HCT116 (cell line): ENCODE measurements around the gene MTHFR. TPM values are rescaled to one million over a fixed set of nuclear protein-coding genes. Genes with fewer than 3 reads are reported as not detected.
A peak's percentile ranks its signal among the peaks of the same experiment; 100 is the strongest.

ENCODE experiments used
- ATAC-seq: fragments of 200-7000 bp; cut with Tn5 transposase; 2 replicates; pipeline ENCODE4 v1.9.1; 2020; ENCODE audit warnings: mild to moderate bottlenecking, moderate library complexity
- BruUV-seq: library from RNA; stranded (reverse); fragments of 400-500 nt; replicated peaks from 2 replicates; lab custom pipeline; 2021; lab: Mats Ljungman, UMichigan
- CTCF ChIA-PET: fragments of 300-600 bp; sonication (Branson Sonifier 250); formaldehyde crosslinking; loops from one replicate; lab custom pipeline; 2021; ENCODE audit warnings: antibody characterized with exemption; lab: Charles Lee
- POLR2A ChIA-PET: fragments of 300-600, 350-600 bp; sonication (Branson Sonifier 250); formaldehyde crosslinking; loops from one replicate; lab custom pipeline; 2021; ENCODE audit warnings: antibody characterized with exemption; lab: Charles Lee
- RAD21 ChIA-PET, 2 experiments: fragments of 300-600 bp; sonication (Branson Sonifier 250); formaldehyde crosslinking; loops; one replicate each; lab custom pipeline; 2023; ENCODE audit warnings: low total read pairs in 2 of 2; ENCODE audit not compliant: uncharacterized antibody in 2 of 2, unreplicated experiment in 2 of 2, low non-redundant PET in 1 of 2; lab: Charles Lee
- DNase-seq: peaks from one replicate; pipeline ENCODE4 v3.0.0-alpha.2; 2010; ENCODE audit warnings: low read depth, low spot score
- H2AFZ ChIP-seq: fragments of 200-600 bp; shearing (Covaris generic), sonication (generic); 2 replicates; pipeline ENCODE4 v1.6.1; 2017; ENCODE audit warnings: low read depth, mixed run types, mixed read lengths, antibody characterized with exemption, low read length; ENCODE audit not compliant: poor library complexity, severe bottlenecking
- H3K27ac ChIP-seq: 2 replicates; pipeline ENCODE4 v1.5.1; 2012; ENCODE audit warnings: low read depth, low read length
- H3K27me3 ChIP-seq: fragments of 200-600 bp; sonication (generic); 2 replicates; pipeline ENCODE4 v1.6.1; 2016; ENCODE audit warnings: mixed run types, low read length, mixed read lengths; ENCODE audit not compliant: insufficient read depth
- H3K36me3 ChIP-seq, 2 experiments: fragments of 200-500 bp in 1 of 2; fragments of 200-600 bp in 1 of 2; sonication (Bioruptor generic) in 1 of 2; sonication (generic) in 1 of 2; 2 replicates each; pipeline versions ENCODE4 v1.5.1 to v1.6.1; 2014 to 2016; ENCODE audit warnings: low read length in 2 of 2, inconsistent platforms in 1 of 2, mixed read lengths in 1 of 2, mixed run types in 1 of 2; ENCODE audit not compliant: insufficient read depth in 2 of 2, control insufficient read depth in 1 of 2
- H3K4me1 ChIP-seq, 2 experiments: fragments of 200-600 bp in 1 of 2; sonication (generic) in 1 of 2; 2 replicates each; pipeline versions ENCODE4 v1.5.1 to v1.6.1; 2012 to 2017; ENCODE audit warnings: low read length in 2 of 2, inconsistent platforms in 1 of 2, mild to moderate bottlenecking in 1 of 2, mixed read lengths in 1 of 2, mixed run types in 1 of 2, moderate library complexity in 1 of 2; ENCODE audit not compliant: insufficient read depth in 2 of 2, control insufficient read depth in 1 of 2
- H3K4me2 ChIP-seq: fragments of 200-600 bp; sonication (generic); 2 replicates; pipeline ENCODE4 v1.6.1; 2017; ENCODE audit warnings: mixed run types, low read length, mixed read lengths
- H3K4me3 ChIP-seq, 2 experiments: fragments of 200-600 bp in 1 of 2; sonication (generic) in 1 of 2; replicated peaks in 1 of 2; 2 replicates each; pipeline ENCODE4 v1.5.1; 2011 to 2016; ENCODE audit warnings: low read length in 2 of 2, control low read depth in 1 of 2, low read depth in 1 of 2, mild to moderate bottlenecking in 1 of 2, mixed read lengths in 1 of 2, mixed run types in 1 of 2
- H3K79me2 ChIP-seq: fragments of 200-600 bp; sonication (generic); 2 replicates; pipeline ENCODE4 v1.6.1; 2017; ENCODE audit warnings: mild to moderate bottlenecking, mixed run types, low read length, moderate library complexity, mixed read lengths; ENCODE audit not compliant: insufficient read depth
- H3K9ac ChIP-seq: fragments of 200-600 bp; sonication (generic); 2 replicates; pipeline ENCODE4 v1.6.1; 2016; ENCODE audit warnings: low read length, mixed read lengths
- H3K9me2 ChIP-seq: fragments of 200-600 bp; sonication (generic), shearing (Covaris generic); 2 replicates; pipeline ENCODE4 v1.6.1; 2017; ENCODE audit warnings: mixed run types, mild to moderate bottlenecking, moderate library complexity; ENCODE audit not compliant: insufficient read depth
- H3K9me3 ChIP-seq, 2 experiments: fragments of 200-500 bp in 1 of 2; fragments of 200-600 bp in 1 of 2; sonication (Bioruptor generic) in 1 of 2; sonication (generic) in 1 of 2; 2 replicates each; pipeline ENCODE4 v1.6.1; 2014 to 2017; ENCODE audit warnings: low read length in 2 of 2, mixed read lengths in 2 of 2, inconsistent platforms in 1 of 2, low read depth in 1 of 2, mild to moderate bottlenecking in 1 of 2, mixed run types in 1 of 2, moderate library complexity in 1 of 2; ENCODE audit not compliant: control insufficient read depth in 1 of 2, insufficient read depth in 1 of 2
- H4K20me1 ChIP-seq: fragments of 200-600 bp; sonication (generic), shearing (Covaris generic); 2 replicates; pipeline ENCODE4 v1.6.1; 2017; ENCODE audit warnings: mixed run types, mild to moderate bottlenecking, moderate library complexity; ENCODE audit not compliant: insufficient read depth
- CTCF ChIP-seq, 3 experiments: fragments of 200-600 bp in 1 of 3; sonication (generic) in 1 of 3; IDR thresholded peaks in 2 of 3; conservative IDR thresholded peaks in 1 of 3; 2 replicates each; pipeline ENCODE4 v1.5.1; 2012 to 2017; ENCODE audit warnings: low read depth in 2 of 3, low read length in 2 of 3, antibody characterized with exemption in 1 of 3, borderline replicate concordance in 1 of 3, control low read depth in 1 of 3, mild to moderate bottlenecking in 1 of 3, mixed read lengths in 1 of 3, mixed run types in 1 of 3, moderate library complexity in 1 of 3; ENCODE audit not compliant: insufficient read depth in 1 of 3
- EGR1 ChIP-seq: IDR thresholded peaks from 2 replicates; pipeline ENCODE4 v1.6.1; 2012; ENCODE audit warnings: low read depth
- POLR2AphosphoS5 ChIP-seq: IDR thresholded peaks from 2 replicates; pipeline ENCODE4 v1.6.1; 2011; ENCODE audit warnings: mild to moderate bottlenecking, low read depth, low read length, moderate library complexity
- intact Hi-C: fragments of 100-400 bp; cut with micrococcal nuclease; formaldehyde crosslinking; loops from 2 replicates; pipeline ENCODE4 v1.10.0; 2022
- total RNA-seq: library from RNA; stranded (reverse); gene quantifications from one replicate; pipeline ENCODE4 v1.2.1, GENCODE V29; 2021; ENCODE audit not compliant: unreplicated experiment

The MTHFR gene
- total RNA-seq, 1 experiment from 2014 or later = 20.9 TPM

DNA sequence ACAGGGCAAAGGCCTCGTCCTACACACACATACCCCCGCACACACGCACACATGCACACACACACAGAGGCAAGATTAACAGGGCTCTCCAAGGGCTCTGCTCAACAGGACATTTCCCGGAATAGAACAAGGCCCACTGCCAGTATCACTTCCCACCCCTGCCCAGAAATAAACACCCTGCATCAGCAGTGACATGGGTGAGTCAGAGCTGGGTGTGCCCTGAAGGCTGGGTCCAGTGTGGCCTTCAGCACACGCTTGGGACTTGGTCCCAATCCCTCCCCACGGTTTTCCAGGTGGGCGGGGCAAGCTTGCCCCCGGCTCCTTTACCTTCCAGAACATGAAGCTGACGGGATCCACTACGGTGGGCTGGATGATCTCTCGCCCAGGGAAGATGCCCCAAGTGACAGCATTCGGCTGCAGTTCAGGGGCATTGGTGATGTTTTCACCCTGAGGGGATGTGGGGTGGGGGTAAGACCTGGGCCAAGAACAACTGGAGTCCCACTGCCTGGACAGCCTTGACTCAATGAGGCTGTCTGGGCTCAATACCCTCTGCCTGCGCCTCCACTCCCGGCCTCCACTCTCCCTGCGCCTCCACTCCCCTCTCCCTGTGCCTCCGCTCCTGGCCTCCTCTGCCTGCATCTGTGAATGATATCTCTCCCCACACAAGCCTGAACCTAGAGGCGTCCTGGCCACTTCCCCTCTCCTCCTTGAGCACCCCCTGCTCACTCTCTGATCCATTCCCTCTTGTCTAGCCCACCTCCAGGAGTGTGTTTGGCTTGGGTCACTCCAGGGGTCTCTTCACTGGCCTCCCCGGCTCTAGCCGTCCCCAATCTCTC is 14.7 kb downstream of the MTHFR start:
- Histone ChIP-seq H3K79me2 (no peaks in the 10 kb centered on the region), H3K9me2 (no peaks in the 10 kb centered on the region), H3K9me3 (no peaks in the 10 kb centered on the region), H3K36me3 (no peaks in the 10 kb centered on the region), H2AFZ (no peak overlapping the region), H3K9ac (peak overlapping the region; percentile 50; the same call in 1 of the 2 replicates), H3K4me3 (peak overlapping the region in 1 of 2 experiments; percentile 3; a peak in 1 of 4 replicates), H3K27ac (peak overlapping the region; percentile 37; the same call in 1 of the 2 replicates), H3K27me3 (no peaks in the 10 kb centered on the region), H3K4me1 (peaks cover 34 to 71% of the 10 kb centered on the region in 2 experiments), H3K4me2 (peak overlapping the region; percentile 71), H4K20me1 (no peaks in the 10 kb centered on the region)
- ChIA-PET POLR2A (interaction anchor here (1.1 to 1.2 kb wide), 2 partner anchors 15 to 117 kb away, joined by 5 to 6 read pairs; partner anchors contain the start of genes CLCN6 and MTHFR), RAD21 (no interaction called here), CTCF (no interaction called here)
- DNase-seq (peak; percentile 72), ATAC-seq (peak; percentile 86)
- TF ChIP-seq EGR1 (no peak), POLR2AphosphoS5 (peak; percentile 76), CTCF (IDR thresholded peaks at IDR 0.05 in 2 of 3, conservative IDR thresholded peaks at IDR 0.05 in 1 of 3; ENCODE audit: borderline replicate concordance in 1 of 3, insufficient read depth in 1 of 3, low read depth in 2 of 3, low read length in 2 of 3) (no peak)
- intact Hi-C loops = no loop called here
- TSS peak; percentile 69 for BruUV-seq
